WTC11 (cell line): Measurements from ENCODE around the gene VPS52. TPM values are rescaled to one million over a fixed set of nuclear protein-coding genes. Genes with fewer than 3 reads are reported as not detected.

Experiments
- ATAC-seq: fragments of 200-7000 bp; cut with Tn5 transposase; 2 replicates; pipeline ENCODE4 v1.10.0; 2021; ENCODE audit warnings: mild to moderate bottlenecking, moderate library complexity
- CTCF ChIA-PET: fragments of 300-600 bp; sonication (Branson Sonifier 250); formaldehyde crosslinking; loops from one replicate; lab custom pipeline; 2021; ENCODE audit warnings: antibody characterized with exemption; lab: Charles Lee
- POLR2A ChIA-PET: fragments of 350-600 bp; sonication (Branson Sonifier 250); formaldehyde crosslinking; loops from one replicate; lab custom pipeline; 2021; ENCODE audit warnings: antibody characterized with exemption; lab: Charles Lee
- DNase-seq: peaks from one replicate; pipeline ENCODE4 v3.0.0; 2021; ENCODE audit warnings: low spot score
- H3K27ac Mint-ChIP-seq: 2 replicates; pipeline ENCODE4 v1.8.0; 2021; ENCODE audit warnings: mixed read lengths
- H3K27me3 Mint-ChIP-seq: 2 replicates; pipeline ENCODE4 v1.8.0; 2021; ENCODE audit warnings: low read depth, mild to moderate bottlenecking, moderate library complexity, mixed read lengths
- H3K36me3 Mint-ChIP-seq: 2 replicates; pipeline ENCODE4 v1.8.0; 2021; ENCODE audit warnings: mixed read lengths
- H3K4me1 Mint-ChIP-seq: 2 replicates; pipeline ENCODE4 v1.8.0; 2022; ENCODE audit warnings: mixed read lengths
- H3K4me3 Mint-ChIP-seq: 2 replicates; pipeline ENCODE4 v1.8.0; 2021; ENCODE audit warnings: mild to moderate bottlenecking, moderate library complexity, mixed read lengths
- H3K9me3 Mint-ChIP-seq: 2 replicates; pipeline ENCODE4 v1.8.0; 2021; ENCODE audit warnings: mixed read lengths
- ESRRA ChIP-seq: sonication (generic); formaldehyde crosslinking; IDR thresholded peaks from 2 replicates; pipeline ENCODE4 v1.8.1; 2022; ENCODE audit warnings: mild to moderate bottlenecking, missing genetic modification reagents, borderline replicate concordance
- ETV6 ChIP-seq: sonication (generic); formaldehyde crosslinking; IDR thresholded peaks from 2 replicates; pipeline ENCODE4 v1.8.1; 2022; ENCODE audit warnings: mild to moderate bottlenecking, missing genetic modification reagents
- FOXK1 ChIP-seq: sonication (generic); formaldehyde crosslinking; IDR thresholded peaks from 2 replicates; pipeline ENCODE4 v1.8.0; 2022; ENCODE audit warnings: mild to moderate bottlenecking, moderate library complexity, missing genetic modification reagents
- GABPB1 ChIP-seq: sonication (generic); formaldehyde crosslinking; IDR thresholded peaks from 2 replicates; pipeline ENCODE4 v1.8.1; 2023; ENCODE audit warnings: mild to moderate bottlenecking, missing genetic modification reagents
- GRHL2 ChIP-seq: fragments of 250-450 bp; sonication (Bioruptor Pico); IDR thresholded peaks from 2 replicates; pipeline ENCODE4 v1.8.0; 2022; ENCODE audit warnings: mild to moderate bottlenecking, moderate library complexity; ENCODE audit not compliant: insufficient replicate concordance, severe bottlenecking
- HMGA2 ChIP-seq: fragments of 250-450 bp; sonication (Bioruptor Pico); IDR thresholded peaks from 2 replicates; pipeline ENCODE4 v1.4.0; 2021; ENCODE audit warnings: mild to moderate bottlenecking, moderate library complexity
- IRF2 ChIP-seq: sonication (generic); formaldehyde crosslinking; IDR thresholded peaks from 2 replicates; pipeline ENCODE4 v1.8.0; 2022; ENCODE audit warnings: low read depth, missing genetic modification reagents, borderline replicate concordance
- NFATC4 ChIP-seq: fragments of 250-450 bp; sonication (Bioruptor Pico); IDR thresholded peaks from 2 replicates; pipeline ENCODE4 v1.9.0; 2021; ENCODE audit warnings: mild to moderate bottlenecking
- SP1 ChIP-seq: sonication (generic); formaldehyde crosslinking; conservative IDR thresholded peaks from 2 replicates; pipeline ENCODE4 v1.8.1; 2022; ENCODE audit warnings: missing genetic modification reagents
- TEAD1 ChIP-seq: sonication (generic); formaldehyde crosslinking; IDR thresholded peaks from 2 replicates; pipeline ENCODE4 v1.8.0; 2022; ENCODE audit warnings: mild to moderate bottlenecking, missing genetic modification reagents
- USF1 ChIP-seq: sonication (generic); formaldehyde crosslinking; IDR thresholded peaks from 2 replicates; pipeline ENCODE4 v1.8.0; 2022; ENCODE audit warnings: mild to moderate bottlenecking, missing genetic modification reagents
- ZNF396 ChIP-seq: fragments of 250-450 bp; sonication (Bioruptor Pico); IDR thresholded peaks from 2 replicates; pipeline ENCODE4 v1.8.0; 2021; ENCODE audit warnings: mild to moderate bottlenecking, moderate library complexity, borderline replicate concordance
- ZNF671 ChIP-seq: fragments of 250-450 bp; sonication (Bioruptor Pico); IDR thresholded peaks from 2 replicates; pipeline ENCODE4 v1.8.0; 2021; ENCODE audit warnings: mild to moderate bottlenecking
- total RNA-seq: library from RNA; stranded (reverse); gene quantifications from 3 replicates; pipeline ENCODE4 v1.2.3, GENCODE V29; 2021
- TF ChIP-seq, protein P1 (sequence below): sonication (generic); formaldehyde crosslinking; IDR thresholded peaks from 2 replicates; pipeline ENCODE4 v1.8.0; 2023; ENCODE audit warnings: missing genetic modification reagents, mild to moderate bottlenecking, borderline replicate concordance
- TF ChIP-seq, protein P2 (sequence below): sonication (generic); formaldehyde crosslinking; IDR thresholded peaks from 2 replicates; pipeline ENCODE4 v1.8.0; 2023; ENCODE audit warnings: mild to moderate bottlenecking, missing genetic modification reagents
- TF ChIP-seq, protein P3 (sequence below): sonication (generic); formaldehyde crosslinking; IDR thresholded peaks from 2 replicates; pipeline ENCODE4 v1.8.1; 2022; ENCODE audit warnings: low read depth, mild to moderate bottlenecking, moderate library complexity, missing genetic modification reagents, borderline replicate concordance
- TF ChIP-seq, protein P4 (sequence below): fragments of 200-600 bp; IDR thresholded peaks from 2 replicates; pipeline ENCODE4 v1.8.0; 2022; ENCODE audit warnings: antibody characterized with exemption
- TF ChIP-seq, protein P5 (sequence below): sonication (generic); formaldehyde crosslinking; IDR thresholded peaks from 2 replicates; pipeline ENCODE4 v1.8.0; 2023; ENCODE audit warnings: missing genetic modification reagents
- TF ChIP-seq, protein P6 (sequence below): sonication (generic); formaldehyde crosslinking; IDR thresholded peaks from 2 replicates; pipeline ENCODE4 v1.8.1; 2023; ENCODE audit warnings: mild to moderate bottlenecking, moderate library complexity, missing genetic modification reagents
- TF ChIP-seq, protein P7 (sequence below): sonication (generic); formaldehyde crosslinking; IDR thresholded peaks from 2 replicates; pipeline ENCODE4 v1.8.1; 2023; ENCODE audit warnings: mild to moderate bottlenecking, missing genetic modification reagents, moderate library complexity

Gene VPS52
- total RNA-seq, 1 experiment from 2014 or later: 46.8 TPM

DNA sequence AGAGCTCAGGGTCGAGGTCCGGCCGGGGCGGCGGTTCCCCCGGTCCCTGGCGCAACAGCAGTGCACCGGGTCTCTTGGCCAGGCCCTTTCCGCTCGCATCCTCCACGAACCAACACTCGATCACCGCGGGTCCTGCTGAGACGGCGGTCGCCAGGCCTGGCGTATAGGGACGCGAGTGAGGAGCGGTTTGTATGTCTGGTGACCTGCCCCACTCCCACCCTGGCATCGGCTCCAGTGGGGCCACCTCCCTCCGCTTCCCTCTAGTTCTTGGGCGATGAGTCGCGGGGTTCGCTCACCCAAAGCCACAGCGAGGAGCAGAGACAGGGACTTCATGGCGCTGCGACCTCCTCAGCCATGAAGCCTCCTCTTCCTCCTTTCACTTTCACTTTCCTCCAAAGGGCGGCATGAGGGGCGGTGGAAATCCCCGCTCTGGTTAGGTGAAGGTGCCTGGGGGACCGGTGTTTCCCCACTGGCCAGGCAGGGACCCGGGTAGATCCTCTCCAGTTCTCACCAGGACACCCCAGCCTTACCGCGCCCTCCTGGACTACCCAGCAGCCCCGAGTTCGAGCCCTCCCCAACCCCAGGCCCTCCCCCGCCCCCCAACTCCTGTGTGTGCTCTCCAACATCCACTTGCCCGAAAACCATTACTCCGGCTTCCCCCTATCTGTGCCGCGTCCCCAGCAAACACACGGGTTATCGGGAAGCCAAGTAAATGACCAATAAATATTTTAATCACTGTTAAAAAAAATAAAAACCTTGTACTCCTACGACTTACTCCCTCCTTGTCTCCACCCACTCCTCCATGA is 42.2 kb upstream of the VPS52 start, which contains the start of gene TAPBP:
TAPBP (minus strand) TSS at position 370 of the 806 bp plus-strand sequence; CDS start at position 333, 37 bp downstream.
- no peaks in the 10 kb centered on the region for H3K9me3 Mint-ChIP-seq
- H3K4me1 Mint-ChIP-seq: peaks cover 41% of the 10 kb centered on the region
- DNase-seq: peak; percentile 54
- H3K36me3 Mint-ChIP-seq: peaks cover 5% of the 10 kb centered on the region
- POLR2A ChIA-PET: interaction anchor here (0.9 to 1.0 kb wide), 4 partner anchors 11 to 117 kb away, joined by 3 to 5 read pairs (median 4); partner anchors contain the start of gene B3GALT4
- no peaks in the 10 kb centered on the region; the same call in 1 of the 2 replicates for H3K27me3 Mint-ChIP-seq
- CTCF ChIA-PET: interaction anchor here (0.5 to 3.7 kb wide), 5 partner anchors 15 to 78 kb away, joined by 3 to 29 read pairs (median 5); partner anchors contain the start of gene RGL2
- ATAC-seq: no peak; the same call in 1 of the 2 replicates
- peak within 1 kb of the TSS; percentile 93 for H3K4me3 Mint-ChIP-seq
- peak within 1 kb of the TSS; percentile 93 for H3K27ac Mint-ChIP-seq
- peak; percentile 50; the same call in 1 of the 2 replicates for TF ChIP-seq ZNF671
- TF ChIP-seq, protein P1, sequence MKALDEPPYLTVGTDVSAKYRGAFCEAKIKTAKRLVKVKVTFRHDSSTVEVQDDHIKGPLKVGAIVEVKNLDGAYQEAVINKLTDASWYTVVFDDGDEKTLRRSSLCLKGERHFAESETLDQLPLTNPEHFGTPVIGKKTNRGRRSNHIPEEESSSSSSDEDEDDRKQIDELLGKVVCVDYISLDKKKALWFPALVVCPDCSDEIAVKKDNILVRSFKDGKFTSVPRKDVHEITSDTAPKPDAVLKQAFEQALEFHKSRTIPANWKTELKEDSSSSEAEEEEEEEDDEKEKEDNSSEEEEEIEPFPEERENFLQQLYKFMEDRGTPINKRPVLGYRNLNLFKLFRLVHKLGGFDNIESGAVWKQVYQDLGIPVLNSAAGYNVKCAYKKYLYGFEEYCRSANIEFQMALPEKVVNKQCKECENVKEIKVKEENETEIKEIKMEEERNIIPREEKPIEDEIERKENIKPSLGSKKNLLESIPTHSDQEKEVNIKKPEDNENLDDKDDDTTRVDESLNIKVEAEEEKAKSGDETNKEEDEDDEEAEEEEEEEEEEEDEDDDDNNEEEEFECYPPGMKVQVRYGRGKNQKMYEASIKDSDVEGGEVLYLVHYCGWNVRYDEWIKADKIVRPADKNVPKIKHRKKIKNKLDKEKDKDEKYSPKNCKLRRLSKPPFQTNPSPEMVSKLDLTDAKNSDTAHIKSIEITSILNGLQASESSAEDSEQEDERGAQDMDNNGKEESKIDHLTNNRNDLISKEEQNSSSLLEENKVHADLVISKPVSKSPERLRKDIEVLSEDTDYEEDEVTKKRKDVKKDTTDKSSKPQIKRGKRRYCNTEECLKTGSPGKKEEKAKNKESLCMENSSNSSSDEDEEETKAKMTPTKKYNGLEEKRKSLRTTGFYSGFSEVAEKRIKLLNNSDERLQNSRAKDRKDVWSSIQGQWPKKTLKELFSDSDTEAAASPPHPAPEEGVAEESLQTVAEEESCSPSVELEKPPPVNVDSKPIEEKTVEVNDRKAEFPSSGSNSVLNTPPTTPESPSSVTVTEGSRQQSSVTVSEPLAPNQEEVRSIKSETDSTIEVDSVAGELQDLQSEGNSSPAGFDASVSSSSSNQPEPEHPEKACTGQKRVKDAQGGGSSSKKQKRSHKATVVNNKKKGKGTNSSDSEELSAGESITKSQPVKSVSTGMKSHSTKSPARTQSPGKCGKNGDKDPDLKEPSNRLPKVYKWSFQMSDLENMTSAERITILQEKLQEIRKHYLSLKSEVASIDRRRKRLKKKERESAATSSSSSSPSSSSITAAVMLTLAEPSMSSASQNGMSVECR (CRISPR knock-in tag): 0 out of 2 replicates have a peak, but pooled peaks have one; percentile 23
- TF ChIP-seq, protein P2, sequence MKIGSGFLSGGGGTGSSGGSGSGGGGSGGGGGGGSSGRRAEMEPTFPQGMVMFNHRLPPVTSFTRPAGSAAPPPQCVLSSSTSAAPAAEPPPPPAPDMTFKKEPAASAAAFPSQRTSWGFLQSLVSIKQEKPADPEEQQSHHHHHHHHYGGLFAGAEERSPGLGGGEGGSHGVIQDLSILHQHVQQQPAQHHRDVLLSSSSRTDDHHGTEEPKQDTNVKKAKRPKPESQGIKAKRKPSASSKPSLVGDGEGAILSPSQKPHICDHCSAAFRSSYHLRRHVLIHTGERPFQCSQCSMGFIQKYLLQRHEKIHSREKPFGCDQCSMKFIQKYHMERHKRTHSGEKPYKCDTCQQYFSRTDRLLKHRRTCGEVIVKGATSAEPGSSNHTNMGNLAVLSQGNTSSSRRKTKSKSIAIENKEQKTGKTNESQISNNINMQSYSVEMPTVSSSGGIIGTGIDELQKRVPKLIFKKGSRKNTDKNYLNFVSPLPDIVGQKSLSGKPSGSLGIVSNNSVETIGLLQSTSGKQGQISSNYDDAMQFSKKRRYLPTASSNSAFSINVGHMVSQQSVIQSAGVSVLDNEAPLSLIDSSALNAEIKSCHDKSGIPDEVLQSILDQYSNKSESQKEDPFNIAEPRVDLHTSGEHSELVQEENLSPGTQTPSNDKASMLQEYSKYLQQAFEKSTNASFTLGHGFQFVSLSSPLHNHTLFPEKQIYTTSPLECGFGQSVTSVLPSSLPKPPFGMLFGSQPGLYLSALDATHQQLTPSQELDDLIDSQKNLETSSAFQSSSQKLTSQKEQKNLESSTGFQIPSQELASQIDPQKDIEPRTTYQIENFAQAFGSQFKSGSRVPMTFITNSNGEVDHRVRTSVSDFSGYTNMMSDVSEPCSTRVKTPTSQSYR (CRISPR knock-in tag): no peak; the same call in 1 of the 2 replicates
- 0 out of 2 replicates have a peak, but pooled peaks have one; percentile 19 for TF ChIP-seq ETV6
- 0 out of 2 replicates have a peak, but pooled peaks have one; percentile 33 for TF ChIP-seq NFATC4 (CRISPR knock-in tag)
- peak; percentile 45; the same call in 1 of the 2 replicates for TF ChIP-seq USF1 (CRISPR knock-in tag)
- peak; percentile 34; the same call in 1 of the 2 replicates for TF ChIP-seq GABPB1
- TF ChIP-seq GRHL2 (CRISPR knock-in tag): no peak
- TF ChIP-seq, protein P3, sequence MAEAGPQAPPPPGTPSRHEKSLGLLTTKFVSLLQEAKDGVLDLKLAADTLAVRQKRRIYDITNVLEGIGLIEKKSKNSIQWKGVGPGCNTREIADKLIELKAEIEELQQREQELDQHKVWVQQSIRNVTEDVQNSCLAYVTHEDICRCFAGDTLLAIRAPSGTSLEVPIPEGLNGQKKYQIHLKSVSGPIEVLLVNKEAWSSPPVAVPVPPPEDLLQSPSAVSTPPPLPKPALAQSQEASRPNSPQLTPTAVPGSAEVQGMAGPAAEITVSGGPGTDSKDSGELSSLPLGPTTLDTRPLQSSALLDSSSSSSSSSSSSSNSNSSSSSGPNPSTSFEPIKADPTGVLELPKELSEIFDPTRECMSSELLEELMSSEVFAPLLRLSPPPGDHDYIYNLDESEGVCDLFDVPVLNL (CRISPR knock-in tag): no peak
- TF ChIP-seq, protein P4, sequence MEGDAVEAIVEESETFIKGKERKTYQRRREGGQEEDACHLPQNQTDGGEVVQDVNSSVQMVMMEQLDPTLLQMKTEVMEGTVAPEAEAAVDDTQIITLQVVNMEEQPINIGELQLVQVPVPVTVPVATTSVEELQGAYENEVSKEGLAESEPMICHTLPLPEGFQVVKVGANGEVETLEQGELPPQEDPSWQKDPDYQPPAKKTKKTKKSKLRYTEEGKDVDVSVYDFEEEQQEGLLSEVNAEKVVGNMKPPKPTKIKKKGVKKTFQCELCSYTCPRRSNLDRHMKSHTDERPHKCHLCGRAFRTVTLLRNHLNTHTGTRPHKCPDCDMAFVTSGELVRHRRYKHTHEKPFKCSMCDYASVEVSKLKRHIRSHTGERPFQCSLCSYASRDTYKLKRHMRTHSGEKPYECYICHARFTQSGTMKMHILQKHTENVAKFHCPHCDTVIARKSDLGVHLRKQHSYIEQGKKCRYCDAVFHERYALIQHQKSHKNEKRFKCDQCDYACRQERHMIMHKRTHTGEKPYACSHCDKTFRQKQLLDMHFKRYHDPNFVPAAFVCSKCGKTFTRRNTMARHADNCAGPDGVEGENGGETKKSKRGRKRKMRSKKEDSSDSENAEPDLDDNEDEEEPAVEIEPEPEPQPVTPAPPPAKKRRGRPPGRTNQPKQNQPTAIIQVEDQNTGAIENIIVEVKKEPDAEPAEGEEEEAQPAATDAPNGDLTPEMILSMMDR: no peak
- TF ChIP-seq, protein P5, sequence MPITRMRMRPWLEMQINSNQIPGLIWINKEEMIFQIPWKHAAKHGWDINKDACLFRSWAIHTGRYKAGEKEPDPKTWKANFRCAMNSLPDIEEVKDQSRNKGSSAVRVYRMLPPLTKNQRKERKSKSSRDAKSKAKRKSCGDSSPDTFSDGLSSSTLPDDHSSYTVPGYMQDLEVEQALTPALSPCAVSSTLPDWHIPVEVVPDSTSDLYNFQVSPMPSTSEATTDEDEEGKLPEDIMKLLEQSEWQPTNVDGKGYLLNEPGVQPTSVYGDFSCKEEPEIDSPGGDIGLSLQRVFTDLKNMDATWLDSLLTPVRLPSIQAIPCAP (CRISPR knock-in tag): peak; percentile 79
- 0 out of 2 replicates have a peak, but pooled peaks have one; percentile 11 for TF ChIP-seq SP1
- no peak for TF ChIP-seq ESRRA (CRISPR knock-in tag)
- no peak for TF ChIP-seq HMGA2
- TF ChIP-seq FOXK1: no peak; the same call in 1 of the 2 replicates
- TF ChIP-seq ZNF396 (CRISPR knock-in tag): no peak
- TF ChIP-seq TEAD1 (CRISPR knock-in tag): peak; percentile 58; the same call in 1 of the 2 replicates
- TF ChIP-seq, protein P6, sequence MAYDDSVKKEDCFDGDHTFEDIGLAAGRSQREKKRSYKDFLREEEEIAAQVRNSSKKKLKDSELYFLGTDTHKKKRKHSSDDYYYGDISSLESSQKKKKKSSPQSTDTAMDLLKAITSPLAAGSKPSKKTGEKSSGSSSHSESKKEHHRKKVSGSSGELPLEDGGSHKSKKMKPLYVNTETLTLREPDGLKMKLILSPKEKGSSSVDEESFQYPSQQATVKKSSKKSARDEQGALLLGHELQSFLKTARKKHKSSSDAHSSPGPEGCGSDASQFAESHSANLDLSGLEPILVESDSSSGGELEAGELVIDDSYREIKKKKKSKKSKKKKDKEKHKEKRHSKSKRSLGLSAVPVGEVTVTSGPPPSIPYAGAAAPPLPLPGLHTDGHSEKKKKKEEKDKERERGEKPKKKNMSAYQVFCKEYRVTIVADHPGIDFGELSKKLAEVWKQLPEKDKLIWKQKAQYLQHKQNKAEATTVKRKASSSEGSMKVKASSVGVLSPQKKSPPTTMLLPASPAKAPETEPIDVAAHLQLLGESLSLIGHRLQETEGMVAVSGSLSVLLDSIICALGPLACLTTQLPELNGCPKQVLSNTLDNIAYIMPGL: peak; percentile 44; the same call in 1 of the 2 replicates
- TF ChIP-seq, protein P7, sequence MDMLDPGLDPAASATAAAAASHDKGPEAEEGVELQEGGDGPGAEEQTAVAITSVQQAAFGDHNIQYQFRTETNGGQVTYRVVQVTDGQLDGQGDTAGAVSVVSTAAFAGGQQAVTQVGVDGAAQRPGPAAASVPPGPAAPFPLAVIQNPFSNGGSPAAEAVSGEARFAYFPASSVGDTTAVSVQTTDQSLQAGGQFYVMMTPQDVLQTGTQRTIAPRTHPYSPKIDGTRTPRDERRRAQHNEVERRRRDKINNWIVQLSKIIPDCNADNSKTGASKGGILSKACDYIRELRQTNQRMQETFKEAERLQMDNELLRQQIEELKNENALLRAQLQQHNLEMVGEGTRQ: no peak
- TF ChIP-seq IRF2 (CRISPR knock-in tag): 0 out of 2 replicates have a peak, but pooled peaks have one; percentile 65
